NCI-H2107 treated with DMSO at 0.1 percent for 48 hours (cell line): ENCODE data around the gene TMEM100.

Experiments
- DNase-seq: peaks from one replicate; lab custom pipeline; 2025; ENCODE audit not compliant: unreplicated experiment; lab: John Stamatoyannopoulos, UW

The TMEM100 gene

DNA sequence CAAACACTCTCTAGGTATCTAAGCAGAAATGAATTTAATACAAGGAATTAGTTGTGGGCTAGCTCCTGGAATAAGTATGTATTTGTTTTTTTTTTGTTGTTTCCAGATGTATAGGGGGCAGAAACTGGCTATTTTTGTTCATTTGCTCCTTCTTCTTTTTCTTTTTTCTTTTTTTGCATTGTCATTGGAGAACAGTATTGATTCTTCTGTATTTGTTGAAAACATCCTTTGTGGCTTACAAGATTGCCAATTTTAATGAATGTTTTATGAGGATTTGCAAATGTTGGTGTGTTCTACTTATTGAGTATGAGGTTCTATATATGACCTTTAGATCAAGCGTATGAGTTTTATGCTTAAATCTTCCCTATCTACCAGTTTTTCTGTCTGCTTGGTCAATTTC is 22.6 kb upstream of the TMEM100 start:
- DNase-seq: no peak

DNA sequence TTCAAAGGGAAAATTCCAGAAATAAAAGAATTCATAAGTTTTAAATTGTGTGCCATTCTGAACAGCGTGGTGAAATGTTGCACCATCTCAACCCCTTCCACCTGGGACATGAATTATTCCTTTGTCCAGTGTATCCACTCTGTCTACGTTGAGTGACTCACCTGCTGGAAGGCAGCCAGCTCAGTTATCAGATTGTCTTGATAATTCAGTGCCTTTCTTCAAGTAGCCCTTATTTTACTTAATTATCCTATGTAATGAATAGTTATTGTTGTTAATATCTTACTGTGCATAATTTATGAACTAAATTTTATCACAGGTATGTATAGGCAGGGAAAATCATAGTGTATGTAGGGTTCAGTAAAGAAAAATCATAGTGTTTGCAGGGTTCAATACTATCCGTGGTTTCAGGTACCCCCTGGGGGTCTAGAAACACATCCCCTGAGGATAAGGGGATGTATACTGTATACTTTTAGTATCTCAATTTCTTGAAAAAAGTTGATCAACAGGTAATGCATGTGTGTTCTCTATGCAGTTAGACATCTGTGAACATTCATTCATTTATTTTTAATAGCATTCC is 20.5 kb upstream of the TMEM100 start:
- DNase-seq: no peak

DNA sequence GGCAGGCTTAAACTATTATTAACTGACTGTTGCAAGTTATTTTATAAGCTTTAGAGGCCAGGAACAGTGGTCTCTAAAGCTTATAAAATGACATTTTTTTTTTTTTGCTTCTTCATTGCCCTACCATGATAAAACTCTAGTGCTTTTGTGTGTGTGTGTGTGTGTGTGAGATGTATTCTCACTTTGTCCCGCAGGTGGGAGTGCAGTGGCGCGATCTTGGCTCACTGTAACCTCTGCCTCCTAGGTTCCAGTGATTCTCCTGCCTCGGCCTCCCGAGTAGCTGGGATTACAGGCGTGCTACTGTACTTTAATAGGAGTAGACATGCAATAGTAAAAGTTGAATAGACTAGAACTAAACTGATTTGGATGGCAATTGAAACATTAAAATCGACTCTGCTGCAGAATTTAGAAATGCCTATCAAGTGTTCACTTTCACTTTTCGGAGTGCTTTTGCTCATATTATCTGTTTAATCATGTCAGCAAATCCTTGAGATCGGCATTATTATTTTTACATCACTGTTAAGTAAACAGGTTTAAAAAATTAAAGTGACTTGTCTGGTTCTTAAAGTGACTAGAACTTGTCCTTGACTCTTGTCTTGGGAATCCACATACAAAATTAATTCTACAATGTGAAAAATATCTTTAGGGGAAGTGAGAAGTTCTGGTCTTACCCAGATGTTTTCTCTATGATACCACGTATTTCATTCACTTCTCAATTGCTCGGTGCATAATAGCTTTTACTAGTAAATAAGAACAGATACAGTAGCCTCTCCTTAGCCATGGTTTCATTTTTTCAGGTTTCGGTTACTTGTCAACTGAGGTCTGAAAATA is 19.8 kb upstream of the TMEM100 start:
- no peak for DNase-seq

DNA sequence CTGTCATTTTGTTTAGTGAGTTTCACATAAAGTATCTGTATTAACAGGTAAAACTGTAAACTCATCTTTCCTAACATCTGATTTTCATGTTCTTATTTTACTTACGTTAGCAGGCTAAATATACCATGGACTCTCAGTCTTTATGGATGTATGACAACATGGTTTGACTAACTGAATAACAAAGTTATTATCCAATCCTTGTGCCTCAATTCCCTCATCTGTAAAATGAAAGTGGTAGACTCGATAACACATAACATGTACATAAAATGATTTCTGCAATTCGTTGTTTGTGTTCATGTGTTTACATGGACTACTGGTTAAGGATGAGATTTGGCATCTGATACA is 18.7 kb upstream of the TMEM100 start:
- no peak for DNase-seq

DNA sequence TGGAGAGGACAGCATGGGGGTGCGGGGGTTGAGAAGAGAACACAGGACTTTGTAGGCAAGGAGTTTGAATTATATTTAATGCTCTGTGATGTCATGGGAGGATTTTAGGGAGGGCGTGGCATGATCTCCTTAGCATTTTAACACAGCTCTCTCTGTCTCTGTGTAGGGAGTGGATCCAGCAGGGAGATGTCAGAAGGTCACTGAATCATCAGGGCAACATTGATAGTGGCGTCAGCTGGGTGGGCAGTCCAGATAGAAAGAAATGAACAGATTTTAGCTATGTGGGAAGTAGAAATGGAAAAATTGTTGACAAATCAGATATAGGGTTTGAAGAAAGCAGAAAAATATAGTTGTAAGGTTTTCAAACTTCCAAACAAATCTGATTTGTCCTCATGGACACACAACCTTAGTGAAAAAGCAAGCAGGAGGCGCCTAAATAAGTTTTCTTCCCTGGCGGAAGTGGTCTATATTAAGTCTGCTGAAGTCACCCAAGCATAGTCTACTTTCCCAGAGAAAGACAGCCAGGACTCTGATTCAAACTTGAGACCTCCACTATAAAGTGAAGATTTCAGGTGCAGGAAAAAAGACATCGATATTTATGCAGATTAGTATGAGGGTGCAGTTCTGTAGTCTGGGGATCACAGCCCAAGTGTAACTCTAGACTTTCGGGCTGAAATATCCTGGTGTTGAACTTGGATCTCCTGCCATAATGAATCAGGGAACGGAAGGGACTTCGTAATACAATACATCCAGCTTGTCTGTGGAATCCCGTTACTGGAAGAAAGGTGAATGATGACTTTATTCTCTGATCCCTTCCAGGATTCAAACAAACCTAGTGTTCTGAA is 18.1 kb upstream of the TMEM100 start:
- no peak for DNase-seq

DNA sequence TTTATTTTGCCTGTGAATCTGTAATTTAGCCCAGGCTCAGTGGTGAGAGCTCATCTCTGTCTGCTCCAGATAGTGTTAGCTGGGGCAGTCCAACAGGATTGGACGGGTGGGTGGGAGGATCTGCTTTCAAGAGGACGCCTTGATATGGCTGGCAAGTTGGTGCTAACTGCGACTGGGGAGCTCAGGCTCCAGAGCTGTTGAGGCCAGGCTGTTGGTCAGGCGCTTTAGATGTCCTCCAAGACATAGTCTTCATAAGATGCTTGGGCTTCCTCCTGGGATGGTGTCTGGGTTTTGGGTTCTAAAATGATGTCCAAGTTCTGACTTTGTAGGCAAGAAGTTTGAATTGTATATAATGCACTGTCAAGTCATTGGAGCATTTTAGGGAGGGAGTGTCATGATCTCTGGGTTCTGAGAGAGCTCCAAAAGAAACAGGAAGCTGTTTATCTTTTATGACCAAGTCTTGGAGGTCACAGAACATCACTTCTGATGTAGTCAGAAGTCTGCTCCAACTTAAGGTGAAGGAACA is 15.4 kb upstream of the TMEM100 start:
- no peak for DNase-seq

DNA sequence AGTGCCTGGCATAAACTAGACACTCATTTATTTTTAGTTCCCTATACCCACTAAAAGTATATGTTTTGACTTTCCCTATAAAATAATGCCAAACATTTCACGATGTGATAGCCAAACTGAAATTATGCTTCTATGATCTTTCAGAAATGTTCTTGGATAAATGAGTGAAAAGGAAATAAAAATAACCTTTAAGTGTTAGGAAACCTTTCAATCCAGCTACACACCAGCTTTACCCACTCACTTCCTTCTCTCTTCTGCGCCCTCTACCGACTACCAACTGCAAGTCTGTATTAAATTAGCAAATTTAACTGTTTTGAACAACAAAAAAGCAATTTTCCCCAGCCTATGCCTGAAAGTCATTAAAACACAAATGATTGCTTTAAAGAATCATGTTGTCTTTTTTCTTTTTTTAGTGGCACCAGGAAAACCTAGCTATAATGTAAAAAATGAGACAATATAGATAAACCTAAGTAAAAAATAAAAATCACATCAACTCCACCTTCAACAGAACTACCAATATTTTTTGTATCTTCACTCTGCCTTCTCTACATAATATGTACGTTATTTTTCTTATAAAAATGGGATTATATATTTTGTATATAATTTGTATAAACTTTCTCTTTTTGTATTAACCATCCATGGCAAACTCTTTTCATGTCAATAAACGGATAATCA is 13.2 kb upstream of the TMEM100 start:
- no peak for DNase-seq

DNA sequence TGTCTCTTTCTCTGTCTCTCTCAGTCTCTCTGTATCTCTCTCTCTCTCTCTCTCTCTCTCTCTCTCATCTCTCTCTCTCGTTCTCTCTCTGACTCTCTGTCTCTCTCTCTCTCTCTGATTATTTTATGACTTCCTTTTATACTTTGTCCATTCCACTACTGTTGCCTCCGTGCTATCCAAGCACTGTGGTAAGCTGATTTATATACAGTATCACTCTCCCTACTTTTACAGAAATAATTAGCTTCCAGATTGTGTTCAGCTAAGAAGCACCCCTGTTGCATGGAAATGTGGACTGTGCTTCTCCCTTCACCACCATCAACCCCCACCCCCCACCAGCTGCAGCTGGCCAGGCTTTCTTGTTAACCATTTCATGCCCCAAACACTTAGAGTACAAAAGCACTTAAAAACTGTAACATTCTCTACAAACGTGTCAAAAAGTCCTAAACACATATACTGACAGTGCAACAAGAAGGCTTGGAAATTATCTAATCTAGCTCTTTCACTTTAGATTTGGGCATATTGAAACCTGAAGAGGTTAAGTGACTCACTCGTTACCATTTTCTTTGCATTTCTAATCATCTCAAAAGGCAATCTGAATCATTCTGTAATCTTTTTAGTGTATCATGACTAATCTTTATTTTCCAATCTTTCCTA is 11.6 kb upstream of the TMEM100 start:
- no peak for DNase-seq

DNA sequence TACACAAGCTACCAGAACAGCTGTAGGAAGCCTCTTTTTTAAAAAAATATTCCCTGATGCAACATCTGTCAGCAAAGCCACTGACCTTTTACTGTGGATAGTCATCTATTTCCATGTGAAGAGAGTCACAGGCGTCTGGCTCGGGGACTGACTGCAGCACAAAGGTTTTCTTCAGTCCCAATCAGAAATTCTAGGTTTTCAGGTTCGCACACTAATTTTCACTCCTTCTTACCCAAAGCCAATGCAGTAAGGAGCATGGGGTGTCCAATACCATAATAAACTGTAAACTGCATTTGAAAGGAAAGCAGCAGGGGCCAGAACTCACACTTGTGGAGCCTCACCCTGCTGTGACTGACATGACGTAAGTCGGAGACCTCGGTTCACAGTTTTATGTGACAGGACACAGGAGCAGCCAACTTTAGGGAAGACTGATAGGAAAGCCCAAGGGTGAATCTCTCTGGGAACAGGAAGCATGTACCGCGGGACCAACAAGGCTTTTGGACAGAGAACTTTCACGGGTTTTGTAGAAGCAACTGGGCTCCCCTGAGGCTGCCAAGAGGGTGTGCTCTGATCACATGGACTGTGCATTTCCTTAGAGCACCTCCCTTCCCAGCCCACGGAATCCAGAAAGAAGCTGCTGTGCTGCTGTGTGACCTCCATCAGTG is 9.1 kb upstream of the TMEM100 start:
- DNase-seq: no peak

DNA sequence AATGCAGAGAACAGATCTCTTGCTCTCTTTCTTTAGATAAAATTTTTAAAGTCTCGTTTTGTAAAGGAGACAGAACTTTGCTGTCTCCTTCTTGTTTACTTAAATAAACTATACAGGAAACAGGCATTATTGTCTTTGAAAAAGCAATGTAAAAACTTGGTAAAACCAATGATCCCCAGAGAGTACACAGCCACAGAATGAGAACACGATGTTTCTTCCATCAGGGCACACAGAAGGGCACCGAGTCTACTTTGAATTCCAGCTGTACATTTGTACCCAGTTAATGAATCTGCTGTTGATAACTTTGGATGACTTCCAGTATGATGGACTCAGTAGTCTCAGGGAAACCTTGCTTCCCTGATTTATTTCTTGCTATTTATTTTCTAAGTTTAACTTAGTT is 8.1 kb upstream of the TMEM100 start:
- no peak for DNase-seq

DNA sequence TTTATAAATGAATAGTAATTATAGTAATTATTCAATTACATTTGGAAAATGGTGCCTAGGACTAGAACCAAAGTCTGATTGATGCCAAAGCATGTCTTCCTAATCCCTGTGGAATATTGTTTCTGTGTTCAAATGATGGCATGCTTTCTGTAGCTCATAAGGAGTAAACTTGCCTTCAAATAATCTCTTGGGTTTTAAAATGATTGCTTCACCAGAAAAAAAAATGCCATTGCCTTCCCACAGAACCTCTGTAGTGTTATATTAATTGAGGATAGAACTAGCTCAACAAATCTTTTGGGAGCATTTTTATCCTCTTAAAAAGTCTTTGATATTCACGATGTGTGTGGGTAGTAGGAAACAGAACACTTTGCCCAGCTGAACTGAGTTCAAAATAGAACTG is 7.7 kb upstream of the TMEM100 start:
- DNase-seq: no peak

DNA sequence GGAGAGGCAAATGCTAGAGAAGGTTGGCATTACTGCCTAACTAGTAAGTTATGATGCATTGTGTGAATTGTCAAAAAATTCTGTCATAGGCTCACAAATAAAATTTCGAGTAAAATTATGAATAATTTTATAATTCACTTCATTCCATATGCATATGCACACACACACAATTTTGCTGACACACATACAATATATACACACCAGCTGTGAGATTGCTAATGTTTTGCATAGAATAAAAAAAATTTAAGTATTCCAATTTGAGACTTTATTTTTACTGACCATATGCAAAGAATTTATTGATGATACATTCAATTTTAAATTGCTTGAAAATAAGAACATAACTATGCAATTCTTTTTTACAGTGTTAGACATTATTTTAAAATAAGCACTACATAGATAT is 6.8 kb upstream of the TMEM100 start:
- no peak for DNase-seq

DNA sequence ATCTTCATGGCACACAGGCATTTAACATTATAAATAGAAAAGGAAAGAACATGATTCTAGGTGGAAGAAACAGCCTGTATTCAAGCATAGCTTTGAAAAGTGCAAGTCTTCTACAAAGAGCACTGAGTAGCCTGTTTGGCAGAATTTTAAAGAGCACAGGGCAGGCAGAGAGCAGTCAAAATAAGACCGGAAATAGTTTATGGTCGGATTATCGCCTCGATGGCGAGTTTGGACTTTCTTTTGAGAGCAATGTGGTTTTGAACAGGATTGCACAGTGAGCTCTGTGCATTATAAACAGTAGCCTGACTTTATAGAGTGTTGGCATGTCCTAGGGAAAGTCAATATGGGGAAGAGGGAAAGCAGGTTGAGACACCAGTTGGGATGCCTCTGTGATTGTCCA is 6.2 kb upstream of the TMEM100 start:
- no peak for DNase-seq

DNA sequence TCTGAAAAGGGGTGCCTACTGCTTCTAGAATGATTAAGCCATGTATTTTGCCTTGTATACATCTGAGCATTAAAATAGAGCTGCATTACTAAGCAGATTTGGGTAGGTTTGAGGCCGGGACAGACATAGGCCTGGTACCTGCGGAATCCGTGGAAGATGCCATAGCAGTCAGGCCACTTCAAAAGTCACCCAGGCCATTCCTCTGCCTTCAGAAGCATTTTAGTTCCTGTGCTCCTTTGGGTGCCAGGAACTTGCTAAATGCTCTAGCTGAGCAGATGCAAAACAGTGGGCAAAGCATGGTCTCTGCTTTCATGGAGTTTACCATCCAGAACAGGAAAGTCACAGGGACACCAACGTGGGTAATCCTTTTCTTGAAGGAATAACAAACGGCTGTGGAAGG is 5.7 kb upstream of the TMEM100 start:
- DNase-seq: no peak

DNA sequence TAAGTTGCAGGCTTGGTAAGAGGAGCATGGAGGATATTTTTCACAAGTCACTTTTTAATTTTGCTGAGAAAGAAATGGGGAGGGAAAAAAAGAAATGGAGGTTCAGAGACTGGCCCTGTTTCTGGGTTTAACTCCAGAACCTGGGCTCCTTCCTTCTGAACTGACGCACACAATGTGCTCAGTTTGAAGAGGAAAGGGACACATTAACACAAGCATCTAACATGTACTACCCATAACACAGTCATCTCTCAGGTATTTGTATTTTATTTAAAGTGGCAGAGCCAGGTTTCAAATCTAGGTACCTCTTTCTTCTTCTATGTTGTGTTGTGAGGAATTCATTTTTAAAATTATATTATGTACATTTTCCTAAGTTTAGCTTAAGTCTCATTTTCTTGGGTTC is 5.3 kb upstream of the TMEM100 start:
- DNase-seq: no peak

DNA sequence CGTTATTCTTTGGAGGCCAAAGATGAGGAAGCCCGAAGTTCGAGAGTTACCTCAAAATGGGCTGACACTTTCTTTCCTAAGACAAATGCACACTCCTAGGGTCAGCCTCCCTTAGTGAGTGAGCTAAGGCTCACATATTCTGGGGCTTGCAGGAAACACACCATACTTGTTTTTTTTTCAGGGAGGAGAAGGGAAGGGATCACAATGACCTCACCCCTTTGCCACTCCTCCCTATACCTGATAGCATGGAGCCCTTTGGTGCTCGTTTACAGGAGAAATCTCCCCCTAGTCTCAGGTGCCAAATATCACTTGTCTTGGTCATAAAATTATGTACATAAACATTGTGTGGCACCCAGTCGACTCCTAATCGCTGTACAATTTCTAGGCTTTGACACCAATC is 4.6 kb upstream of the TMEM100 start:
- no peak for DNase-seq

DNA sequence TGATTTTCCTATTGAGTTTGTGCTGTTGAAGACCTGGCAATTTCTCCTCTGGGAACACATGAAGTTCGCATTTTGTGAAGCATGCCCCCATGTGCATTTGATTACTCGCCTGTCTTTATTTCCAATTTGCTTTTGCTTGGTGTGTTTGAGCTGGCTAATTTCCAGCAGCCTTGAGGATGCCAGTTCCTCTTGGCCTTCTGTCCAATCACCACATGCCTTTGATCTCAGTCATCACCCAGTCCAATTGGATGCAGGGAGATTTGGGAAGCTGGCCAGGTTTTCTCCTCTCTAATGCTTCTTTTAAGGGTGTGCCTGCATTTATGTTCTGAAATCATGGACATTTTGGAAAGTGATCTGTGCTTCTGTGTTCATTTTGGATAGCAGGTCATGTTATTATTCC is 3.8 kb upstream of the TMEM100 start:
- DNase-seq: no peak

DNA sequence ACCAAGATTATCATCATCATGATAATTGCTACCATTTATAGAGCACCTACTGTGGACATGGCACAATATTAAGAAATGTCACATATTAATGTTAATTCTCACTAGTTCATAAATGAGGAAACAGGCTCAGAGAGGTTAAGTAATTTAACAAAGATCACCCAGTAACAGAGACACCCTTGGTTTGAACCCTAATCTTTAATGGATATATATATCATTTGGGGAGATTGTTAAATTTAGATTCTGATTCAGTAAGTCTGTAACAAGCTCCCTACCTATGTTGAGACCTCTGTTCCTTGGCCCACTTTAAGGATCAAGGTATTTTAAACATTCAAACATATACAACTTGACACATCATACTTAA is 804 bp upstream of the TMEM100 start:
- no peak for DNase-seq

DNA sequence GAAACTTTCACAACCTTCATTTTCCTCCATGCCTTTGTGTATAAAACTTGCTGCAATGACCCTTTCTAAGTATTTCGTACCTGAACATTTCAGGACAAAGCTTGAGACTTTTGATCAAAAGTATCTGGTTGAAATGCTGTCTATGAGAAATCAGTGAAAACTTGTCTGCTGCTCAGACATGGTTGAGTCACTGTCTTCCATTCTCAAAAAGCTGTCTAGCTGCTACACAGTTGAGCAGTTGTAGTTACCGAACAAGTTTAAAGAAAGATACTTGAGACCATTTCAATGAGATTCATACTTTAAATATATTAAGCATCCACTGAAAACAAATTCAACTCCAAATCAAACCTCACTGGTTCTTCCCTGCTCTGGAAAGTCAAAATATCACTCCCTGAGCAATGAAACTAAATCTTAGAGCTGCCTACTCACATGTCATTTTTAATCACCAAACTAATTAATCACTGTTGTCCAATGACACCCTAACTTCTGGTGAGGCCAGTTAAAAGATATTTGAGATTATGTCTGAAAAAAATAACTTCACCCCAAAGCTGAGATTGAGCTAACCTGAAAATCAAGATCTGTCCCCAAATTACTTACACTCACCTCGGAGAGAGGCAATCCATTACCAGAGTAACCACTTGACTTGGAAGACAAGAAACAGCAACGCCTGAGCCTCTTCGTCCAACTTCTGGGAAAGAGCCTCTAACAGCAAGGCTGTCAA is 488 bp downstream of the TMEM100 start:
- DNase-seq: no peak
